ENCODE measurements around the gene CIB2. TPM values are rescaled to one million over a fixed set of nuclear protein-coding genes. Genes with fewer than 3 reads are reported as not detected.

Gene CIB2
- total RNA-seq, 2 experiments from 2014 or later: 0.82 to 1.7 TPM

DNA sequence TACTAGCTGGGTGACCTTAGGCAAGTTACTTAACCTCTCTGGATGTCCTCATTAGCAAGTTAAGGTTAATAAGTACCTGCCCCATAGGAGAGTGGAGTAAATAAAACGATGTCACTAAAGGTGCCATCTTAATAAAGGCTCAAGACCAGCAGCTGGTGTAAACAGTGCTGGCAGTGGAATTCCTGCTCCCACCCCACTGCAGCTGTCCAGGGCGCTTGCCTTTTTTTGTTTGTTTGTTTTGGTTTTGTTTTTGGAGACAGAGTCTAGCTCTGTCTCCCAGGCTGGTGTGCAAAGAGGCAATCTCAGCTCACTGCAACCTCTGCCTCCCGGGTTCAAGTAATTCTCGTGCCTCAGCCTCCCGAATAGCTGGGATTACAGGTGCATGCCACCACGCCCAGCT, 46.8 kb upstream of the CIB2 start:
- no peaks in the 10 kb centered on the region for H3K9me3 ChIP-seq (ENCODE audit: control insufficient read depth in 1 of 2, insufficient read depth in 1 of 2, low read length in 2 of 2)
- Mint-ChIP-seq H3K4me1 (ENCODE audit: low read depth) (peaks cover 26% of the 10 kb centered on the region), H3K27ac (no peak overlapping the region), H3K36me3 (ENCODE audit: low read depth) (peaks cover 6% of the 10 kb centered on the region), H3K9me3 (no peaks in the 10 kb centered on the region), H3K27me3 (no peaks in the 10 kb centered on the region), H3K4me3 (no peak overlapping the region)
- H3K36me3 ChIP-seq (ENCODE audit: insufficient read depth, low read length): no peaks in the 10 kb centered on the region
- DNase-seq: no peak
- peaks cover 16% of the 10 kb centered on the region for H3K4me1 ChIP-seq (ENCODE audit: insufficient read depth, low read length)
- TF ChIP-seq, protein P1, sequence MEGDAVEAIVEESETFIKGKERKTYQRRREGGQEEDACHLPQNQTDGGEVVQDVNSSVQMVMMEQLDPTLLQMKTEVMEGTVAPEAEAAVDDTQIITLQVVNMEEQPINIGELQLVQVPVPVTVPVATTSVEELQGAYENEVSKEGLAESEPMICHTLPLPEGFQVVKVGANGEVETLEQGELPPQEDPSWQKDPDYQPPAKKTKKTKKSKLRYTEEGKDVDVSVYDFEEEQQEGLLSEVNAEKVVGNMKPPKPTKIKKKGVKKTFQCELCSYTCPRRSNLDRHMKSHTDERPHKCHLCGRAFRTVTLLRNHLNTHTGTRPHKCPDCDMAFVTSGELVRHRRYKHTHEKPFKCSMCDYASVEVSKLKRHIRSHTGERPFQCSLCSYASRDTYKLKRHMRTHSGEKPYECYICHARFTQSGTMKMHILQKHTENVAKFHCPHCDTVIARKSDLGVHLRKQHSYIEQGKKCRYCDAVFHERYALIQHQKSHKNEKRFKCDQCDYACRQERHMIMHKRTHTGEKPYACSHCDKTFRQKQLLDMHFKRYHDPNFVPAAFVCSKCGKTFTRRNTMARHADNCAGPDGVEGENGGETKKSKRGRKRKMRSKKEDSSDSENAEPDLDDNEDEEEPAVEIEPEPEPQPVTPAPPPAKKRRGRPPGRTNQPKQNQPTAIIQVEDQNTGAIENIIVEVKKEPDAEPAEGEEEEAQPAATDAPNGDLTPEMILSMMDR (IDR thresholded peaks at IDR 0.05): no peak
- POLR2A ChIA-PET: no interaction called here
- no peaks in the 10 kb centered on the region for H3K27me3 ChIP-seq (ENCODE audit: control insufficient read depth in 1 of 2, insufficient read depth in 2 of 2, low read length in 2 of 2)
- no peak overlapping the region for H3K27ac ChIP-seq (ENCODE audit: low read depth in 1 of 2, low read length in 2 of 2)
- H3K4me3 ChIP-seq (ENCODE audit: low read length): no peak overlapping the region
- intact Hi-C loops (cut with DNase I, micrococcal nuclease): no loop called here
- CTCF ChIA-PET: interaction anchor here (1.2 kb wide), 1 partner anchor 10 kb away, joined by 3 read pairs; no protein-coding TSS in a partner anchor
- ATAC-seq (ENCODE audit: poor library complexity): no peak

DNA sequence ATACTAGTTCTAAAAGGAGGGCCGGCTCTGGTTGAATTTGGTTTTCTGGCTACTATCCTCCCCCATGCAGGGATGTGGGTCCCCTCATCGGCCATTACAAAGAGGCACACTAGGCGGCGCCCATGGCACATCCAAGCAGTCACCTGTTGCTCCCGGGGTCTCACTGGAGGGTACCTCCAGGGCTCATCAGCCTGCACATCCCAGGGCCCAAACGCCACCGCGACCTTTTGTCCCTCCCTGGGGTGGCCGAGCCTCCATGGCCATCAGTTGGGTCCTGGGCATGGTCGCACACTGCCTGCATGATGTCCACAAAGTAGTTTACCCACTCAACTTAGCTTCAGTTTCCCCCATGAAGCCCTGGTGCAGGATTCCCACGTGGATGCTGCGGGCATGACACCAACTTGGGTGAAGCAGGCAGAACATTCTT, 46.2 kb upstream of the CIB2 start:
- H3K27ac Mint-ChIP-seq: no peak overlapping the region
- no peaks in the 10 kb centered on the region for H3K27me3 Mint-ChIP-seq
- DNase-seq: peak in 8 of 14 experiments; percentile 10 to 41 (median 22)
- peaks cover 11% of the 10 kb centered on the region for H3K36me3 Mint-ChIP-seq (ENCODE audit: low read depth)
- TF ChIP-seq, protein P1 (IDR thresholded peaks at IDR 0.05): peak; percentile 20
- H3K4me1 Mint-ChIP-seq (ENCODE audit: low read depth): peaks cover 31% of the 10 kb centered on the region
- CTCF ChIA-PET: interaction anchor here (1.2 kb wide), 1 partner anchor 9 kb away, joined by 3 read pairs; no protein-coding TSS in a partner anchor
- H3K9me3 Mint-ChIP-seq: no peaks in the 10 kb centered on the region
- peaks cover 16% of the 10 kb centered on the region for H3K4me1 ChIP-seq (ENCODE audit: insufficient read depth, low read length)
- peaks cover 2% of the 10 kb centered on the region for H3K36me3 ChIP-seq (ENCODE audit: insufficient read depth, low read length)
- no peak overlapping the region for H3K27ac ChIP-seq (ENCODE audit: low read depth in 1 of 2, low read length in 2 of 2)
- POLR2A ChIA-PET: no interaction called here
- H3K9me3 ChIP-seq (ENCODE audit: control insufficient read depth in 1 of 2, insufficient read depth in 1 of 2, low read length in 2 of 2): no peaks in the 10 kb centered on the region
- no peaks in the 10 kb centered on the region for H3K27me3 ChIP-seq (ENCODE audit: control insufficient read depth in 1 of 2, insufficient read depth in 2 of 2, low read length in 2 of 2)
- no peak overlapping the region for H3K4me3 Mint-ChIP-seq
- intact Hi-C loops (cut with DNase I, micrococcal nuclease): no loop called here
- no peak overlapping the region for H3K4me3 ChIP-seq (ENCODE audit: low read length)
- peak; percentile 37 for ATAC-seq (ENCODE audit: poor library complexity)

DNA sequence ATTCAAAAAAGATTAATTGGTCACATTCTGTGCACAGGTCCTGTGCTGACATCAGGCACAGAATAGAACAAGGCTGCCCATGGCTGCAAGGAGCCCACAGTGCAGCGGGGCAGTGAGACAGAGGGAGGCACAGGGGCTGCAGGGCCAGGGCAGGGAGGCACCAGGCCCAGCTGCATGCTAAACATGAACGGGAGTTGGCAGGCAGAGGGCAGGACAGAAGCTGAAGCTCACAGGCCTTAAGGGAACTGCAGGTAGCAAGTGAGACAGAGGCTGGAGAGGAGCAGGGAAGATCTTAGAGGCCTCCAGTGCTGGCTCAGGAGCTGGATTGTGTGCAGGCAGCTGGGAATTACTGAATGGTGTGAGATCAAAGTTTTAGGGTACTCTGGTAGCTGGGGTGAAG, 44.1 kb upstream of the CIB2 start:
- intact Hi-C loops (cut with DNase I, micrococcal nuclease): no loop called here
- POLR2A ChIA-PET: no interaction called here
- H3K27ac Mint-ChIP-seq: no peak overlapping the region
- H3K4me3 Mint-ChIP-seq: no peak overlapping the region
- CTCF ChIA-PET: no interaction called here
- no peaks in the 10 kb centered on the region for H3K9me3 Mint-ChIP-seq
- Histone ChIP-seq H3K27ac (ENCODE audit: low read depth in 1 of 2, low read length in 2 of 2) (no peak overlapping the region), H3K27me3 (ENCODE audit: control insufficient read depth in 1 of 2, insufficient read depth in 2 of 2, low read length in 2 of 2) (no peaks in the 10 kb centered on the region), H3K36me3 (ENCODE audit: insufficient read depth, low read length) (peaks cover 15% of the 10 kb centered on the region), H3K4me1 (ENCODE audit: insufficient read depth, low read length) (peaks cover 16% of the 10 kb centered on the region), H3K9me3 (ENCODE audit: control insufficient read depth in 1 of 2, insufficient read depth in 1 of 2, low read length in 2 of 2) (peaks cover 0 to 3% of the 10 kb centered on the region in 2 experiments), H3K4me3 (ENCODE audit: low read length) (no peak overlapping the region)
- DNase-seq (no peak), ATAC-seq (ENCODE audit: poor library complexity) (no peak)
- no peaks in the 10 kb centered on the region for H3K27me3 Mint-ChIP-seq
- TF ChIP-seq, protein P1 (IDR thresholded peaks at IDR 0.05): no peak
- peaks cover 32% of the 10 kb centered on the region for H3K36me3 Mint-ChIP-seq (ENCODE audit: low read depth)
- peaks cover 31% of the 10 kb centered on the region for H3K4me1 Mint-ChIP-seq (ENCODE audit: low read depth)
